MCF 10A (cell line): Measurements from ENCODE around the gene FRG2. TPM values are rescaled to one million over a fixed set of nuclear protein-coding genes. Genes with fewer than 3 reads are reported as not detected.
"Not testable (repeated sequence)": the region's sequence is repeated elsewhere in the genome, so short reads cannot be mapped to it uniquely, and the experiment has no call there.

Experiments
- Bru-seq: library from RNA; stranded (reverse); fragments of 400-500 nt; gene quantifications from one replicate; lab custom pipeline; 2021; lab: Mats Ljungman, UMichigan
- BruChase-seq, 2 experiments: library from RNA; stranded (reverse); fragments of 400-500 nt; gene quantifications; one replicate each; lab custom pipeline; 2021; lab: Mats Ljungman, UMichigan
- BruUV-seq: library from RNA; stranded (reverse); fragments of 400-500 nt; replicated peaks from 2 replicates; lab custom pipeline; 2021; lab: Mats Ljungman, UMichigan
- CTCF ChIA-PET: fragments of 300-600 bp; sonication (Branson Sonifier 250); formaldehyde crosslinking; extraction: SDS; loops from one replicate; lab custom pipeline; 2021; ENCODE audit warnings: antibody characterized with exemption, inconsistent platforms; lab: Yijun Ruan, JAX
- POLR2A ChIA-PET: fragments of 300-600, 350-650 bp; sonication (Branson Sonifier 250); formaldehyde crosslinking; extraction: SDS; loops from one replicate; lab custom pipeline; 2020; ENCODE audit warnings: antibody characterized with exemption, inconsistent platforms; lab: Yijun Ruan, JAX
- DNase-seq: peaks from one replicate; pipeline ENCODE4 v3.0.0-alpha.2; 2018; ENCODE audit not compliant: unreplicated experiment
- H3K27ac Mint-ChIP-seq: one replicate; pipeline ENCODE4 v1.8.0; 2022; ENCODE audit warnings: mild to moderate bottlenecking, low read depth, mixed read lengths; ENCODE audit not compliant: unreplicated experiment
- H3K27me3 Mint-ChIP-seq: one replicate; pipeline ENCODE4 v1.8.0; 2022; ENCODE audit warnings: mixed read lengths; ENCODE audit not compliant: insufficient read depth, unreplicated experiment
- H3K36me3 Mint-ChIP-seq: one replicate; pipeline ENCODE4 v1.8.0; 2022; ENCODE audit warnings: mild to moderate bottlenecking, moderate library complexity, mixed read lengths; ENCODE audit not compliant: insufficient read depth, unreplicated experiment
- H3K4me1 Mint-ChIP-seq: one replicate; pipeline ENCODE4 v1.8.0; 2022; ENCODE audit warnings: mixed read lengths; ENCODE audit not compliant: insufficient read depth, unreplicated experiment
- H3K4me3 Mint-ChIP-seq: one replicate; pipeline ENCODE4 v1.8.0; 2022; ENCODE audit warnings: mild to moderate bottlenecking, moderate library complexity, mixed read lengths; ENCODE audit not compliant: unreplicated experiment
- H3K9me3 Mint-ChIP-seq: one replicate; pipeline ENCODE4 v1.8.0; 2022; ENCODE audit warnings: mixed read lengths; ENCODE audit not compliant: unreplicated experiment
- intact Hi-C: fragments of 100-400 bp; cut with micrococcal nuclease; formaldehyde crosslinking; loops from 2 replicates; pipeline ENCODE4 v1.14.1; 2022
- long read RNA-seq: library from polyadenylated mRNA; stranded (forward); transcript quantifications from one replicate; pipeline ENCODE4 v2.0.0, GENCODE V29; 2022
- total RNA-seq: library from RNA; stranded (reverse); gene quantifications from 2 replicates; pipeline ENCODE4 v1.2.3, GENCODE V29; 2022

Gene FRG2
- total RNA-seq = not detected in 2 replicates
- not detected for Bru-seq, nascent RNA
- not detected for BruChase-seq, experiment 1, labeled RNA remaining after a 6-hour chase
- not detected for BruChase-seq, experiment 2, labeled RNA remaining after a 2-hour chase
- long read RNA-seq = 0 reads

GRCh38 chr4:190027156-190027555 lies at the start of gene FRG2:
Gene FRG2, minus strand, starts transcription at chr4:190027256. Its CDS starts 52 bp downstream, at chr4:190027204.
- H3K36me3 Mint-ChIP-seq, POLR2A ChIA-PET, H3K4me3 Mint-ChIP-seq, CTCF ChIA-PET, H3K27me3 Mint-ChIP-seq, H3K9me3 Mint-ChIP-seq, H3K4me1 Mint-ChIP-seq, DNase-seq, BruUV-seq, H3K27ac Mint-ChIP-seq, intact Hi-C loops: not testable (repeated sequence)

- H3K27me3 Mint-ChIP-seq, intact Hi-C loops, H3K36me3 Mint-ChIP-seq, H3K4me1 Mint-ChIP-seq, DNase-seq, BruUV-seq, H3K9me3 Mint-ChIP-seq, H3K4me3 Mint-ChIP-seq, H3K27ac Mint-ChIP-seq, CTCF ChIA-PET, POLR2A ChIA-PET: not testable (repeated sequence)
Measured at GRCh38 chr4:190068351-190068750, 41.3 kb upstream of the FRG2 start.

- intact Hi-C loops, H3K27me3 Mint-ChIP-seq, H3K9me3 Mint-ChIP-seq, H3K27ac Mint-ChIP-seq, H3K4me1 Mint-ChIP-seq, H3K36me3 Mint-ChIP-seq, H3K4me3 Mint-ChIP-seq, POLR2A ChIA-PET, BruUV-seq, CTCF ChIA-PET, DNase-seq: not testable (repeated sequence)
Measured at GRCh38 chr4:190064805-190065204, 37.7 kb upstream of the FRG2 start.

GRCh38 chr4:190064342-190064741 lies 37.3 kb upstream of the FRG2 start, which contains the start of gene DBET:
Gene DBET, plus strand, starts transcription at chr4:190064502.
- POLR2A ChIA-PET, intact Hi-C loops, H3K4me1 Mint-ChIP-seq, H3K27ac Mint-ChIP-seq, DNase-seq, H3K36me3 Mint-ChIP-seq, H3K4me3 Mint-ChIP-seq, BruUV-seq, H3K27me3 Mint-ChIP-seq, CTCF ChIA-PET, H3K9me3 Mint-ChIP-seq: not testable (repeated sequence)

- H3K27ac Mint-ChIP-seq, intact Hi-C loops, BruUV-seq, H3K9me3 Mint-ChIP-seq, CTCF ChIA-PET, DNase-seq, POLR2A ChIA-PET, H3K36me3 Mint-ChIP-seq, H3K4me3 Mint-ChIP-seq, H3K4me1 Mint-ChIP-seq, H3K27me3 Mint-ChIP-seq: not testable (repeated sequence)
Measured at GRCh38 chr4:190058997-190059396, 31.9 kb upstream of the FRG2 start.

- CTCF ChIA-PET = not testable (repeated sequence)
Measured at GRCh38 chr4:190049378-190050239, 22.6 kb upstream of the FRG2 start.

GRCh38 chr4:190047627-190048026 lies 20.6 kb upstream of the FRG2 start:
- H3K36me3 Mint-ChIP-seq, CTCF ChIA-PET, H3K9me3 Mint-ChIP-seq, BruUV-seq, H3K27me3 Mint-ChIP-seq, intact Hi-C loops, POLR2A ChIA-PET, H3K4me3 Mint-ChIP-seq, H3K4me1 Mint-ChIP-seq, DNase-seq, H3K27ac Mint-ChIP-seq: not testable (repeated sequence)

More at GRCh38 chr4:190049378-190050239, 22.6 kb upstream of the FRG2 start:
- H3K36me3 Mint-ChIP-seq, H3K4me3 Mint-ChIP-seq, H3K4me1 Mint-ChIP-seq, DNase-seq, intact Hi-C loops, POLR2A ChIA-PET, H3K27me3 Mint-ChIP-seq, H3K9me3 Mint-ChIP-seq, H3K27ac Mint-ChIP-seq, BruUV-seq: not testable (repeated sequence)

- H3K4me3 Mint-ChIP-seq, H3K4me1 Mint-ChIP-seq, H3K27ac Mint-ChIP-seq, H3K27me3 Mint-ChIP-seq, BruUV-seq, H3K9me3 Mint-ChIP-seq, H3K36me3 Mint-ChIP-seq, POLR2A ChIA-PET, CTCF ChIA-PET, intact Hi-C loops, DNase-seq: not testable (repeated sequence)
Measured at GRCh38 chr4:190040873-190041272, 13.8 kb upstream of the FRG2 start.
